ENCODE results near the gene TMSB4X.
"Not testable (repeated sequence)": the region's sequence is repeated elsewhere in the genome, so short reads cannot be mapped to it uniquely, and the experiment has no call there.

TMSB4X gene

GRCh38 chrX:12997906-12998687 lies 23.2 kb downstream of the TMSB4X start:
- no peak for DNase-seq

GRCh38 chrX:12999422-12999821 lies 24.5 kb downstream of the TMSB4X start:
- DNase-seq: no peak

GRCh38 chrX:13000301-13000811 lies 25.4 kb downstream of the TMSB4X start:
- DNase-seq: no peak

GRCh38 chrX:13001097-13001496 lies 26.2 kb downstream of the TMSB4X start:
- DNase-seq: no peak

- no peak for DNase-seq
These were observed 27.2 kb downstream of the TMSB4X start for GRCh38 chrX:13001961-13002671.

GRCh38 chrX:13005661-13006473 lies 31.0 kb downstream of the TMSB4X start:
- DNase-seq: no peak

- no peak for DNase-seq
These were observed 32.7 kb downstream of the TMSB4X start for GRCh38 chrX:13007519-13008188.

GRCh38 chrX:13008189-13008533 lies 33.3 kb downstream of the TMSB4X start:
- DNase-seq: no peak

- no peak for DNase-seq
These were observed 33.9 kb downstream of the TMSB4X start for GRCh38 chrX:13008851-13009250.

GRCh38 chrX:13009273-13009672 lies 34.4 kb downstream of the TMSB4X start:
- no peak for DNase-seq

- DNase-seq: no peak
These were observed 34.9 kb downstream of the TMSB4X start for GRCh38 chrX:13009844-13010243.

- DNase-seq: no peak
These were observed 35.6 kb downstream of the TMSB4X start for GRCh38 chrX:13010546-13010945.

GRCh38 chrX:13013363-13014110 lies 38.6 kb downstream of the TMSB4X start:
- no peak for DNase-seq

GRCh38 chrX:13014111-13015096 lies 39.5 kb downstream of the TMSB4X start:
- DNase-seq: no peak

GRCh38 chrX:13015536-13016236 lies 40.8 kb downstream of the TMSB4X start:
- no peak for DNase-seq

GRCh38 chrX:13016731-13017130 lies 41.8 kb downstream of the TMSB4X start:
- not testable (repeated sequence) for DNase-seq

- no peak for DNase-seq
These were observed 48.0 kb downstream of the TMSB4X start for GRCh38 chrX:13022926-13023325.

GRCh38 chrX:13023567-13023966 lies 48.7 kb downstream of the TMSB4X start:
- DNase-seq: no peak

- DNase-seq: no peak
These were observed 49.1 kb downstream of the TMSB4X start for GRCh38 chrX:13023979-13024378.

- no peak for DNase-seq
These were observed 50.1 kb downstream of the TMSB4X start for GRCh38 chrX:13024986-13025385.
